HEK293 (cell line): Measurements from ENCODE around the gene PCBP3.

Experiments used
- CTCF ChIA-PET: fragments of 350-600 bp; formaldehyde crosslinking; extraction: SDS; loops from one replicate; lab custom pipeline; 2021; ENCODE audit warnings: antibody characterized with exemption; lab: Yijun Ruan, JAX
- POLR2A ChIA-PET: fragments of 300-600 bp; formaldehyde crosslinking; extraction: SDS; loops from one replicate; lab custom pipeline; 2020; ENCODE audit warnings: antibody characterized with exemption, inconsistent platforms; lab: Yijun Ruan, JAX
- H3K27ac ChIP-seq: fragments of 200-500 bp; sonication (Bioruptor generic); 2 replicates; pipeline ENCODE4 v1.5.1; 2014; ENCODE audit warnings: low read depth, low read length, control low read depth, inconsistent platforms; ENCODE audit errors: extremely low read depth
- H3K36me3 ChIP-seq, 2 experiments: fragments of 200-500 bp in 1 of 2; sonication (Bioruptor generic) in 1 of 2; 1 replicate in 1 of 2; 2 replicates in 1 of 2; pipeline ENCODE4 v1.5.1; 2014 to 2017; ENCODE audit warnings: inconsistent platforms in 2 of 2, low read length in 2 of 2; ENCODE audit not compliant: control insufficient read depth in 2 of 2, insufficient read depth in 1 of 2
- H3K4me1 ChIP-seq: fragments of 200-500 bp; sonication (Bioruptor generic); 2 replicates; pipeline ENCODE4 v1.5.1; 2014; ENCODE audit warnings: mild to moderate bottlenecking, low read length, inconsistent platforms; ENCODE audit not compliant: control insufficient read depth, insufficient read depth
- H3K4me3 ChIP-seq: 2 replicates; pipeline ENCODE4 v1.5.1; 2011; ENCODE audit warnings: low read depth, mild to moderate bottlenecking, control low read depth, low read length, moderate library complexity
- H3K9me3 ChIP-seq: fragments of 200-500 bp; sonication (Bioruptor generic); 2 replicates; pipeline ENCODE4 v1.5.1; 2014; ENCODE audit warnings: low read depth, low read length, inconsistent platforms; ENCODE audit not compliant: control insufficient read depth, insufficient read depth
- GFI1B ChIP-seq: fragments of 450-650 bp; formaldehyde crosslinking; IDR thresholded peaks from 2 replicates; pipeline ENCODE4 v1.5.1; 2016; ENCODE audit warnings: missing biosample characterization, missing genetic modification characterization
- MZF1 ChIP-seq: fragments of 450-650 bp; formaldehyde crosslinking; IDR thresholded peaks from 2 replicates; pipeline ENCODE4 v1.5.1; 2017; ENCODE audit warnings: missing biosample characterization, missing genetic modification characterization, borderline replicate concordance
- SCRT1 ChIP-seq: fragments of 450-650 bp; formaldehyde crosslinking; IDR thresholded peaks from 2 replicates; pipeline ENCODE4 v1.5.1; 2016; ENCODE audit warnings: missing biosample characterization, missing genetic modification characterization, borderline replicate concordance
- SETDB1 ChIP-seq: IDR thresholded peaks from one replicate; pipeline ENCODE4 v1.6.1; 2017; ENCODE audit warnings: mild to moderate bottlenecking, low read length, moderate library complexity, mixed read lengths; ENCODE audit not compliant: insufficient read length
- ZFP69B ChIP-seq: fragments of 450-650 bp; formaldehyde crosslinking; IDR thresholded peaks from 2 replicates; pipeline ENCODE4 v1.5.1; 2016; ENCODE audit warnings: missing biosample characterization, missing genetic modification characterization
- ZIC2 ChIP-seq: fragments of 450-650 bp; formaldehyde crosslinking; IDR thresholded peaks from 2 replicates; pipeline ENCODE4 v1.5.1; 2016; ENCODE audit warnings: missing biosample characterization, missing genetic modification characterization
- ZNF10 ChIP-seq: fragments of 450-650 bp; formaldehyde crosslinking; IDR thresholded peaks from 2 replicates; pipeline ENCODE4 v1.5.1; 2017; ENCODE audit warnings: missing biosample characterization, missing genetic modification characterization
- ZNF140 ChIP-seq: fragments of 450-650 bp; formaldehyde crosslinking; IDR thresholded peaks from 2 replicates; pipeline ENCODE4 v1.5.1; 2016; ENCODE audit warnings: missing biosample characterization, missing genetic modification characterization
- ZNF221 ChIP-seq: fragments of 450-650 bp; formaldehyde crosslinking; IDR thresholded peaks from 2 replicates; pipeline ENCODE4 v1.5.1; 2017; ENCODE audit warnings: missing biosample characterization, missing genetic modification characterization, borderline replicate concordance
- ZNF266 ChIP-seq: fragments of 450-650 bp; formaldehyde crosslinking; IDR thresholded peaks from 2 replicates; pipeline ENCODE4 v1.5.1; 2016; ENCODE audit warnings: missing biosample characterization, missing genetic modification characterization, low read depth
- ZNF324 ChIP-seq: fragments of 450-650 bp; formaldehyde crosslinking; IDR thresholded peaks from 2 replicates; pipeline ENCODE4 v1.5.1; 2016; ENCODE audit warnings: missing biosample characterization, missing genetic modification characterization
- ZNF521 ChIP-seq: fragments of 450-650 bp; formaldehyde crosslinking; IDR thresholded peaks from 2 replicates; pipeline ENCODE4 v1.5.1; 2017; ENCODE audit warnings: missing biosample characterization, mild to moderate bottlenecking, missing genetic modification characterization
- ZNF585B ChIP-seq: fragments of 450-650 bp; formaldehyde crosslinking; IDR thresholded peaks from 2 replicates; pipeline ENCODE4 v1.5.1; 2016; ENCODE audit warnings: missing biosample characterization, missing genetic modification characterization
- ZNF600 ChIP-seq: fragments of 450-650 bp; formaldehyde crosslinking; IDR thresholded peaks from 2 replicates; pipeline ENCODE4 v1.5.1; 2016; ENCODE audit warnings: missing biosample characterization, missing genetic modification characterization
- ZNF830 ChIP-seq: fragments of 450-650 bp; IDR thresholded peaks from 2 replicates; pipeline ENCODE4 v1.5.0; 2018; ENCODE audit warnings: missing biosample characterization, missing genetic modification characterization, low read depth, mild to moderate bottlenecking, moderate library complexity
- ZNF837 ChIP-seq: fragments of 450-650 bp; formaldehyde crosslinking; IDR thresholded peaks from 2 replicates; pipeline ENCODE4 v1.5.1; 2016; ENCODE audit warnings: missing biosample characterization, missing genetic modification characterization
- TF ChIP-seq, protein P1 (sequence below): fragments of 450-650 bp; formaldehyde crosslinking; IDR thresholded peaks from 2 replicates; pipeline ENCODE4 v1.5.1; 2016; ENCODE audit warnings: missing biosample characterization, missing genetic modification characterization, low read depth
- TF ChIP-seq, protein P2 (sequence below): fragments of 450-650 bp; formaldehyde crosslinking; IDR thresholded peaks from 2 replicates; pipeline ENCODE4 v1.5.1; 2016; ENCODE audit warnings: missing biosample characterization, missing genetic modification characterization, low read depth
- TF ChIP-seq, protein P3 (sequence below): fragments of 450-650 bp; formaldehyde crosslinking; conservative IDR thresholded peaks from 2 replicates; pipeline ENCODE4 v1.5.1; 2016; ENCODE audit warnings: low read depth, missing biosample characterization, missing genetic modification characterization
- TF ChIP-seq, protein P4 (sequence below): fragments of 450-650 bp; formaldehyde crosslinking; IDR thresholded peaks from 2 replicates; pipeline ENCODE4 v1.5.1; 2016; ENCODE audit warnings: missing biosample characterization, missing genetic modification characterization
- TF ChIP-seq, protein P5 (sequence below): fragments of 450-650 bp; formaldehyde crosslinking; IDR thresholded peaks from 2 replicates; pipeline ENCODE4 v1.5.1; 2017; ENCODE audit warnings: missing biosample characterization, missing genetic modification characterization
- TF ChIP-seq, protein P6 (sequence below): fragments of 450-650 bp; formaldehyde crosslinking; IDR thresholded peaks from 2 replicates; pipeline ENCODE4 v1.5.1; 2016; ENCODE audit warnings: missing biosample characterization, missing genetic modification characterization
- TF ChIP-seq, protein P7 (sequence below): fragments of 450-650 bp; IDR thresholded peaks from 2 replicates; pipeline ENCODE4 v1.5.1; 2018; ENCODE audit warnings: missing biosample characterization, missing genetic modification characterization

Gene PCBP3

DNA sequence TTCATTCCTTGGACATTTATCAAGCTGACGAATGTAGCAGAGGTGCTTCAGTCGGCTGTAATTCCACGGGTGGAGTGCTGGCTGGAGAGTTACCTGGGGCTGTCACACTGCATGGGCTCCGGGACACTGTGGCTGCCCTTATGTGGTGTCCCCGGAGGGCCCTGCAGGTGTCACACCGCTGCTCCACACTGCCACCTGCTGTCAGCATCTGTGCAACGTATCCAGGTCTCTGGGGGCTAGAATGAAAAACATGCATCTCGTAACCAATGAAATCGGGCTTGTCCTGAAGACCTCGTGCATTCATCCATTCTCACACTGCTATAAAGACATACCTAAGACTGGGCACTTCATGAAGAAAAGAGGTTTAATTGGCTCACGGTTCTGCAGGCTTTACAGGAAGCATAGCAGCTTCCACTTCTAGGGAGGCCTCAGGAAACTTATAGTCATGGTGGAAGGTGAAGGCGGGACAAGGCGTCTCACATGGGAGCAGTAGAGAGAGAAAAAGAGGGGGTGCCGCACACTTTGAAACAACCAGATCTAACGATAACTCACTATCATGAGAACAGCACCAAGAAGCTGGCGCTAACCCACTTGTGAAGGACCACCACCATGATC, 46.7 kb upstream of the PCBP3 start:
- CTCF ChIA-PET, result interaction anchor here (0.5 to 4.3 kb wide), 39 partner anchors 9 to 460 kb away, joined by 3 to 70 read pairs (median 4); no protein-coding TSS in a partner anchor
- Histone ChIP-seq H3K4me3 (no peak overlapping the region), H3K9me3 (no peaks in the 10 kb centered on the region), H3K4me1 (no peaks in the 10 kb centered on the region), H3K36me3 (peaks cover 0 to 19% of the 10 kb centered on the region in 2 experiments; a peak in 1 of 3 replicates), H3K27ac (no peak overlapping the region)
- POLR2A ChIA-PET, result interaction anchor here (2.2 kb wide), 1 partner anchor 41 kb away, joined by 10 read pairs; no protein-coding TSS in a partner anchor
- no peak for TF ChIP-seq ZNF221
- no peak for TF ChIP-seq MZF1 (tag by site-specific recombination)
- no peak for TF ChIP-seq ZNF10 (tag by site-specific recombination)
- TF ChIP-seq, protein P1, sequence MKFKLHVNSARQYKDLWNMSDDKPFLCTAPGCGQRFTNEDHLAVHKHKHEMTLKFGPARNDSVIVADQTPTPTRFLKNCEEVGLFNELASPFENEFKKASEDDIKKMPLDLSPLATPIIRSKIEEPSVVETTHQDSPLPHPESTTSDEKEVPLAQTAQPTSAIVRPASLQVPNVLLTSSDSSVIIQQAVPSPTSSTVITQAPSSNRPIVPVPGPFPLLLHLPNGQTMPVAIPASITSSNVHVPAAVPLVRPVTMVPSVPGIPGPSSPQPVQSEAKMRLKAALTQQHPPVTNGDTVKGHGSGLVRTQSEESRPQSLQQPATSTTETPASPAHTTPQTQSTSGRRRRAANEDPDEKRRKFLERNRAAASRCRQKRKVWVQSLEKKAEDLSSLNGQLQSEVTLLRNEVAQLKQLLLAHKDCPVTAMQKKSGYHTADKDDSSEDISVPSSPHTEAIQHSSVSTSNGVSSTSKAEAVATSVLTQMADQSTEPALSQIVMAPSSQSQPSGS, result no peak
- no peak for TF ChIP-seq SETDB1
- no peak for TF ChIP-seq ZNF324 (tag by site-specific recombination)
- TF ChIP-seq, protein P2, sequence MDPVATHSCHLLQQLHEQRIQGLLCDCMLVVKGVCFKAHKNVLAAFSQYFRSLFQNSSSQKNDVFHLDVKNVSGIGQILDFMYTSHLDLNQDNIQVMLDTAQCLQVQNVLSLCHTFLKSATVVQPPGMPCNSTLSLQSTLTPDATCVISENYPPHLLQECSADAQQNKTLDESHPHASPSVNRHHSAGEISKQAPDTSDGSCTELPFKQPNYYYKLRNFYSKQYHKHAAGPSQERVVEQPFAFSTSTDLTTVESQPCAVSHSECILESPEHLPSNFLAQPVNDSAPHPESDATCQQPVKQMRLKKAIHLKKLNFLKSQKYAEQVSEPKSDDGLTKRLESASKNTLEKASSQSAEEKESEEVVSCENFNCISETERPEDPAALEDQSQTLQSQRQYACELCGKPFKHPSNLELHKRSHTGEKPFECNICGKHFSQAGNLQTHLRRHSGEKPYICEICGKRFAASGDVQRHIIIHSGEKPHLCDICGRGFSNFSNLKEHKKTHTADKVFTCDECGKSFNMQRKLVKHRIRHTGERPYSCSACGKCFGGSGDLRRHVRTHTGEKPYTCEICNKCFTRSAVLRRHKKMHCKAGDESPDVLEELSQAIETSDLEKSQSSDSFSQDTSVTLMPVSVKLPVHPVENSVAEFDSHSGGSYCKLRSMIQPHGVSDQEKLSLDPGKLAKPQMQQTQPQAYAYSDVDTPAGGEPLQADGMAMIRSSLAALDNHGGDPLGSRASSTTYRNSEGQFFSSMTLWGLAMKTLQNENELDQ (tag by site-specific recombination), result no peak
- no peak for TF ChIP-seq ZNF830
- TF ChIP-seq, protein P3, sequence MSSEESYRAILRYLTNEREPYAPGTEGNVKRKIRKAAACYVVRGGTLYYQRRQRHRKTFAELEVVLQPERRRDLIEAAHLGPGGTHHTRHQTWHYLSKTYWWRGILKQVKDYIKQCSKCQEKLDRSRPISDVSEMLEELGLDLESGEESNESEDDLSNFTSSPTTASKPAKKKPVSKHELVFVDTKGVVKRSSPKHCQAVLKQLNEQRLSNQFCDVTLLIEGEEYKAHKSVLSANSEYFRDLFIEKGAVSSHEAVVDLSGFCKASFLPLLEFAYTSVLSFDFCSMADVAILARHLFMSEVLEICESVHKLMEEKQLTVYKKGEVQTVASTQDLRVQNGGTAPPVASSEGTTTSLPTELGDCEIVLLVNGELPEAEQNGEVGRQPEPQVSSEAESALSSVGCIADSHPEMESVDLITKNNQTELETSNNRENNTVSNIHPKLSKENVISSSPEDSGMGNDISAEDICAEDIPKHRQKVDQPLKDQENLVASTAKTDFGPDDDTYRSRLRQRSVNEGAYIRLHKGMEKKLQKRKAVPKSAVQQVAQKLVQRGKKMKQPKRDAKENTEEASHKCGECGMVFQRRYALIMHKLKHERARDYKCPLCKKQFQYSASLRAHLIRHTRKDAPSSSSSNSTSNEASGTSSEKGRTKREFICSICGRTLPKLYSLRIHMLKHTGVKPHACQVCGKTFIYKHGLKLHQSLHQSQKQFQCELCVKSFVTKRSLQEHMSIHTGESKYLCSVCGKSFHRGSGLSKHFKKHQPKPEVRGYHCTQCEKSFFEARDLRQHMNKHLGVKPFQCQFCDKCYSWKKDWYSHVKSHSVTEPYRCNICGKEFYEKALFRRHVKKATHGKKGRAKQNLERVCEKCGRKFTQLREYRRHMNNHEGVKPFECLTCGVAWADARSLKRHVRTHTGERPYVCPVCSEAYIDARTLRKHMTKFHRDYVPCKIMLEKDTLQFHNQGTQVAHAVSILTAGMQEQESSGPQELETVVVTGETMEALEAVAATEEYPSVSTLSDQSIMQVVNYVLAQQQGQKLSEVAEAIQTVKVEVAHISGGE (tag by site-specific recombination), result no peak
- TF ChIP-seq ZNF837 (tag by site-specific recombination), result no peak
- TF ChIP-seq, protein P4, sequence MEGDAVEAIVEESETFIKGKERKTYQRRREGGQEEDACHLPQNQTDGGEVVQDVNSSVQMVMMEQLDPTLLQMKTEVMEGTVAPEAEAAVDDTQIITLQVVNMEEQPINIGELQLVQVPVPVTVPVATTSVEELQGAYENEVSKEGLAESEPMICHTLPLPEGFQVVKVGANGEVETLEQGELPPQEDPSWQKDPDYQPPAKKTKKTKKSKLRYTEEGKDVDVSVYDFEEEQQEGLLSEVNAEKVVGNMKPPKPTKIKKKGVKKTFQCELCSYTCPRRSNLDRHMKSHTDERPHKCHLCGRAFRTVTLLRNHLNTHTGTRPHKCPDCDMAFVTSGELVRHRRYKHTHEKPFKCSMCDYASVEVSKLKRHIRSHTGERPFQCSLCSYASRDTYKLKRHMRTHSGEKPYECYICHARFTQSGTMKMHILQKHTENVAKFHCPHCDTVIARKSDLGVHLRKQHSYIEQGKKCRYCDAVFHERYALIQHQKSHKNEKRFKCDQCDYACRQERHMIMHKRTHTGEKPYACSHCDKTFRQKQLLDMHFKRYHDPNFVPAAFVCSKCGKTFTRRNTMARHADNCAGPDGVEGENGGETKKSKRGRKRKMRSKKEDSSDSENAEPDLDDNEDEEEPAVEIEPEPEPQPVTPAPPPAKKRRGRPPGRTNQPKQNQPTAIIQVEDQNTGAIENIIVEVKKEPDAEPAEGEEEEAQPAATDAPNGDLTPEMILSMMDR (tag by site-specific recombination), result peak; percentile 95
- TF ChIP-seq ZIC2 (tag by site-specific recombination), result peak; percentile 90
- peak; percentile 48; the same call in 1 of the 2 replicates for TF ChIP-seq ZNF600
- TF ChIP-seq ZNF585B (tag by site-specific recombination), result no peak
- TF ChIP-seq, protein P5, sequence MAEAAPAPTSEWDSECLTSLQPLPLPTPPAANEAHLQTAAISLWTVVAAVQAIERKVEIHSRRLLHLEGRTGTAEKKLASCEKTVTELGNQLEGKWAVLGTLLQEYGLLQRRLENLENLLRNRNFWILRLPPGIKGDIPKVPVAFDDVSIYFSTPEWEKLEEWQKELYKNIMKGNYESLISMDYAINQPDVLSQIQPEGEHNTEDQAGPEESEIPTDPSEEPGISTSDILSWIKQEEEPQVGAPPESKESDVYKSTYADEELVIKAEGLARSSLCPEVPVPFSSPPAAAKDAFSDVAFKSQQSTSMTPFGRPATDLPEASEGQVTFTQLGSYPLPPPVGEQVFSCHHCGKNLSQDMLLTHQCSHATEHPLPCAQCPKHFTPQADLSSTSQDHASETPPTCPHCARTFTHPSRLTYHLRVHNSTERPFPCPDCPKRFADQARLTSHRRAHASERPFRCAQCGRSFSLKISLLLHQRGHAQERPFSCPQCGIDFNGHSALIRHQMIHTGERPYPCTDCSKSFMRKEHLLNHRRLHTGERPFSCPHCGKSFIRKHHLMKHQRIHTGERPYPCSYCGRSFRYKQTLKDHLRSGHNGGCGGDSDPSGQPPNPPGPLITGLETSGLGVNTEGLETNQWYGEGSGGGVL, result no peak
- TF ChIP-seq ZNF140, result no peak
- TF ChIP-seq, protein P6, sequence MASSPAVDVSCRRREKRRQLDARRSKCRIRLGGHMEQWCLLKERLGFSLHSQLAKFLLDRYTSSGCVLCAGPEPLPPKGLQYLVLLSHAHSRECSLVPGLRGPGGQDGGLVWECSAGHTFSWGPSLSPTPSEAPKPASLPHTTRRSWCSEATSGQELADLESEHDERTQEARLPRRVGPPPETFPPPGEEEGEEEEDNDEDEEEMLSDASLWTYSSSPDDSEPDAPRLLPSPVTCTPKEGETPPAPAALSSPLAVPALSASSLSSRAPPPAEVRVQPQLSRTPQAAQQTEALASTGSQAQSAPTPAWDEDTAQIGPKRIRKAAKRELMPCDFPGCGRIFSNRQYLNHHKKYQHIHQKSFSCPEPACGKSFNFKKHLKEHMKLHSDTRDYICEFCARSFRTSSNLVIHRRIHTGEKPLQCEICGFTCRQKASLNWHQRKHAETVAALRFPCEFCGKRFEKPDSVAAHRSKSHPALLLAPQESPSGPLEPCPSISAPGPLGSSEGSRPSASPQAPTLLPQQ (tag by site-specific recombination), result peak; percentile 32; the same call in 1 of the 2 replicates
- TF ChIP-seq GFI1B, result no peak
- no peak for TF ChIP-seq SCRT1
- no peak for TF ChIP-seq ZFP69B (tag by site-specific recombination)
- TF ChIP-seq, protein P7, sequence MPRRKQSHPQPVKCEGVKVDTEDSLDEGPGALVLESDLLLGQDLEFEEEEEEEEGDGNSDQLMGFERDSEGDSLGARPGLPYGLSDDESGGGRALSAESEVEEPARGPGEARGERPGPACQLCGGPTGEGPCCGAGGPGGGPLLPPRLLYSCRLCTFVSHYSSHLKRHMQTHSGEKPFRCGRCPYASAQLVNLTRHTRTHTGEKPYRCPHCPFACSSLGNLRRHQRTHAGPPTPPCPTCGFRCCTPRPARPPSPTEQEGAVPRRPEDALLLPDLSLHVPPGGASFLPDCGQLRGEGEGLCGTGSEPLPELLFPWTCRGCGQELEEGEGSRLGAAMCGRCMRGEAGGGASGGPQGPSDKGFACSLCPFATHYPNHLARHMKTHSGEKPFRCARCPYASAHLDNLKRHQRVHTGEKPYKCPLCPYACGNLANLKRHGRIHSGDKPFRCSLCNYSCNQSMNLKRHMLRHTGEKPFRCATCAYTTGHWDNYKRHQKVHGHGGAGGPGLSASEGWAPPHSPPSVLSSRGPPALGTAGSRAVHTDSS (tag by site-specific recombination), result no peak
- no peak for TF ChIP-seq ZNF521 (tag by site-specific recombination)
- no peak for TF ChIP-seq ZNF266 (tag by site-specific recombination)
